IMR-90 (cell line): ENCODE results near the gene WDFY2. TPM values are rescaled to one million over a fixed set of nuclear protein-coding genes. Genes with fewer than 3 reads are reported as not detected.

ENCODE experiments used
- ATAC-seq: fragments of 200-7000 bp; cut with Tn5 transposase; 2 replicates; pipeline ENCODE4 v1.9.1; 2020; ENCODE audit warnings: low read depth, mild to moderate bottlenecking, moderate library complexity
- BruUV-seq: library from RNA; stranded (reverse); fragments of 400-500 nt; replicated peaks from 2 replicates; lab custom pipeline; 2021; lab: Mats Ljungman, UMichigan
- CTCF ChIA-PET: fragments of 300-600 bp; formaldehyde crosslinking; extraction: SDS; loops from one replicate; lab custom pipeline; 2021; ENCODE audit warnings: antibody characterized with exemption; lab: Yijun Ruan, JAX
- POLR2A ChIA-PET: fragments of 300-600 bp; sonication (Branson Sonifier 250); formaldehyde crosslinking; loops from one replicate; lab custom pipeline; 2022; ENCODE audit warnings: antibody characterized with exemption; ENCODE audit not compliant: unreplicated experiment; lab: Charles Lee
- DNase-seq: peaks from one replicate; pipeline ENCODE4 v3.0.0; 2013
- H2AFZ ChIP-seq: replicated peaks from 2 replicates; pipeline ENCODE3; 2013; ENCODE audit warnings: low read length, mild to moderate bottlenecking; ENCODE audit not compliant: poor library complexity
- H2AK5ac ChIP-seq: 2 replicates; pipeline ENCODE4 v1.6.1; 2013; ENCODE audit warnings: low read depth, low read length, inconsistent platforms
- H2AK9ac ChIP-seq: replicated peaks from 2 replicates; pipeline ENCODE3; 2013; ENCODE audit warnings: mild to moderate bottlenecking, low read depth, low read length, moderate library complexity; ENCODE audit not compliant: poor library complexity
- H2BK120ac ChIP-seq: 2 replicates; pipeline ENCODE4 v1.6.1; 2013; ENCODE audit warnings: low read depth, low read length, inconsistent platforms
- H2BK15ac ChIP-seq: 3 replicates; pipeline ENCODE4 v1.6.1; 2013; ENCODE audit warnings: low read depth, low read length, inconsistent platforms
- H2BK20ac ChIP-seq: 2 replicates; pipeline ENCODE4 v1.6.1; 2013; ENCODE audit warnings: low read depth, mild to moderate bottlenecking, inconsistent platforms, low read length, moderate library complexity
- H2BK5ac ChIP-seq: 2 replicates; pipeline ENCODE4 v1.6.1; 2013; ENCODE audit warnings: mild to moderate bottlenecking, low read depth, low read length, inconsistent platforms; ENCODE audit not compliant: poor library complexity, severe bottlenecking
- H3K14ac ChIP-seq: replicated peaks from 2 replicates; pipeline ENCODE4 v1.6.1; 2013; ENCODE audit warnings: low read depth, low read length, inconsistent platforms
- H3K18ac ChIP-seq: 2 replicates; pipeline ENCODE4 v1.6.1; 2013; ENCODE audit warnings: low read depth, low read length, control low read depth
- H3K23ac ChIP-seq: 2 replicates; pipeline ENCODE4 v1.6.1; 2013; ENCODE audit warnings: low read depth, low read length, inconsistent platforms
- H3K27ac ChIP-seq: 2 replicates; pipeline ENCODE4 v1.5.1; 2013; ENCODE audit warnings: mild to moderate bottlenecking, control low read depth, low read length; ENCODE audit not compliant: insufficient read depth
- H3K27me3 ChIP-seq: 2 replicates; pipeline ENCODE4 v1.6.1; 2013; ENCODE audit warnings: low read length; ENCODE audit not compliant: control insufficient read depth, insufficient read depth
- H3K36me3 ChIP-seq: 2 replicates; pipeline ENCODE4 v1.6.1; 2013; ENCODE audit warnings: low read length, mixed read lengths; ENCODE audit not compliant: control insufficient read depth, insufficient read depth
- H3K4ac ChIP-seq: 2 replicates; pipeline ENCODE4 v1.6.1; 2013; ENCODE audit warnings: low read depth, low read length, inconsistent platforms
- H3K4me1 ChIP-seq: 2 replicates; pipeline ENCODE4 v1.6.1; 2013; ENCODE audit warnings: low read length, mixed read lengths; ENCODE audit not compliant: control insufficient read depth, insufficient read depth
- H3K4me2 ChIP-seq: 2 replicates; pipeline ENCODE4 v1.6.1; 2013; ENCODE audit warnings: low read depth, mild to moderate bottlenecking, control low read depth, low read length, moderate library complexity
- H3K4me3 ChIP-seq: 2 replicates; pipeline ENCODE4 v1.5.1; 2013; ENCODE audit warnings: low read depth, mild to moderate bottlenecking, control low read depth, low read length, moderate library complexity; ENCODE audit not compliant: insufficient read depth
- H3K56ac ChIP-seq: 2 replicates; pipeline ENCODE4 v1.6.1; 2013; ENCODE audit warnings: low read length, inconsistent platforms; ENCODE audit not compliant: insufficient read depth; ENCODE audit errors: extremely low read depth
- H3K79me1 ChIP-seq, 2 experiments: 2 replicates each; pipeline ENCODE4 v1.6.1; 2013; ENCODE audit warnings: low read length in 2 of 2, inconsistent platforms in 1 of 2, low read depth in 1 of 2
- H3K9ac ChIP-seq: 2 replicates; pipeline ENCODE4 v1.6.1; 2013; ENCODE audit warnings: low read depth, low read length, control low read depth
- H3K9me1 ChIP-seq: 2 replicates; pipeline ENCODE4 v1.6.1; 2013; ENCODE audit warnings: low read length, inconsistent platforms; ENCODE audit not compliant: insufficient read depth
- H3K9me3 ChIP-seq: 2 replicates; pipeline ENCODE4 v1.6.1; 2013; ENCODE audit warnings: low read length; ENCODE audit not compliant: control insufficient read depth, insufficient read depth
- H4K20me1 ChIP-seq: 2 replicates; pipeline ENCODE4 v1.6.1; 2013; ENCODE audit warnings: low read length, inconsistent platforms; ENCODE audit not compliant: insufficient read depth
- H4K5ac ChIP-seq: 2 replicates; pipeline ENCODE4 v1.6.1; 2013; ENCODE audit warnings: mild to moderate bottlenecking, low read depth, low read length, control low read depth
- H4K8ac ChIP-seq, 2 experiments: 2 replicates each; pipeline ENCODE4 v1.6.1; 2013; ENCODE audit warnings: low read depth in 2 of 2, low read length in 2 of 2, control low read depth in 1 of 2, inconsistent platforms in 1 of 2
- H4K91ac ChIP-seq: 2 replicates; pipeline ENCODE4 v1.6.1; 2013; ENCODE audit warnings: low read depth, low read length, inconsistent platforms; ENCODE audit not compliant: insufficient read depth
- BHLHE40 ChIP-seq: fragments of 150-350 bp; IDR thresholded peaks from 2 replicates; pipeline ENCODE4 v1.6.1; 2016; ENCODE audit warnings: mild to moderate bottlenecking, low read depth, low read length
- CEBPB ChIP-seq: IDR thresholded peaks from 2 replicates; pipeline ENCODE4 v1.6.1; 2012; ENCODE audit warnings: low read depth, low read length, improper control_type of control experiment
- CHD1 ChIP-seq: IDR thresholded peaks from 2 replicates; pipeline ENCODE4 v1.6.1; 2012; ENCODE audit warnings: low read depth, low read length, improper control_type of control experiment
- CTCF ChIP-seq: conservative IDR thresholded peaks from 2 replicates; pipeline ENCODE4 v1.5.1; 2012; ENCODE audit warnings: mild to moderate bottlenecking, low read depth, low read length, improper control_type of control experiment
- ELK1 ChIP-seq: fragments of 150-350 bp; IDR thresholded peaks from 2 replicates; pipeline ENCODE4 v1.6.1; 2016; ENCODE audit warnings: low read depth, mild to moderate bottlenecking, low read length, moderate library complexity, borderline replicate concordance
- FOS ChIP-seq: fragments of 150-350 bp; IDR thresholded peaks from 2 replicates; pipeline ENCODE4 v1.6.1; 2016; ENCODE audit warnings: low read depth, low read length
- MAFK ChIP-seq: IDR thresholded peaks from 2 replicates; pipeline ENCODE4 v1.6.1; 2012; ENCODE audit warnings: low read depth, low read length, improper control_type of control experiment
- MAZ ChIP-seq: IDR thresholded peaks from 2 replicates; pipeline ENCODE4 v1.6.1; 2012; ENCODE audit warnings: low read depth, mild to moderate bottlenecking, low read length, improper control_type of control experiment, moderate library complexity, borderline replicate concordance
- MXI1 ChIP-seq: IDR thresholded peaks from 2 replicates; pipeline ENCODE4 v1.6.1; 2012; ENCODE audit warnings: low read depth, mild to moderate bottlenecking, low read length, moderate library complexity, borderline replicate concordance
- NFE2L2 ChIP-seq: fragments of 150-350 bp; IDR thresholded peaks from 2 replicates; pipeline ENCODE4 v1.6.1; 2016; ENCODE audit warnings: low read depth, mild to moderate bottlenecking, low read length
- POLR2A ChIP-seq: IDR thresholded peaks from 2 replicates; pipeline ENCODE4 v1.6.1; 2012; ENCODE audit warnings: mild to moderate bottlenecking, low read depth, low read length
- RAD21 ChIP-seq: IDR thresholded peaks from 2 replicates; pipeline ENCODE4 v1.6.1; 2012; ENCODE audit warnings: low read length, improper control_type of control experiment
- RCOR1 ChIP-seq: IDR thresholded peaks from 2 replicates; pipeline ENCODE4 v1.6.1; 2012; ENCODE audit warnings: mild to moderate bottlenecking, low read length, improper control_type of control experiment; ENCODE audit not compliant: insufficient replicate concordance
- RFX5 ChIP-seq: IDR thresholded peaks from 2 replicates; pipeline ENCODE4 v1.8.0; 2012; ENCODE audit warnings: low read depth, mild to moderate bottlenecking, low read length, moderate library complexity
- SMC3 ChIP-seq: fragments of 150-350 bp; IDR thresholded peaks from 2 replicates; pipeline ENCODE4 v1.6.1; 2016; ENCODE audit warnings: low read depth, mild to moderate bottlenecking, antibody characterized with exemption, low read length, moderate library complexity
- USF2 ChIP-seq: fragments of 150-350 bp; IDR thresholded peaks from 2 replicates; pipeline ENCODE4 v1.6.1; 2017; ENCODE audit warnings: mild to moderate bottlenecking, antibody characterized with exemption, low read length, low read depth
- WGBS, 2 experiments: methylation state at CpG; one replicate each; pipeline versions ENCODE4 v1.1.5 to v1.1.7; 2013; ENCODE audit warnings: missing lambda C conversion rate in 2 of 2; ENCODE audit not compliant: insufficient read length in 1 of 2; ENCODE audit errors: extremely low coverage in 2 of 2; 5-methylcytosine and 5-hydroxymethylcytosine counted together
- dilution Hi-C: fragments of 300-500 bp; cut with HindIII; formaldehyde crosslinking; loops from one replicate; pipeline ENCODE4 v1.14.3; 2018; ENCODE audit warnings: low sequenced_read_pairs; ENCODE audit not compliant: unreplicated experiment
- in situ Hi-C: fragments of 300-500 bp; cut with MboI; formaldehyde crosslinking; loops from 3 replicates; pipeline ENCODE4 v1.14.3; 2019; ENCODE audit warnings: low sequenced_read_pairs, inconsistent platforms, mixed read lengths
- intact Hi-C: fragments of 100-400 bp; cut with micrococcal nuclease; formaldehyde crosslinking; loops from 2 replicates; pipeline ENCODE4 v1.10.0; 2022
- polyA plus RNA-seq, 3 experiments: library from polyadenylated mRNA; depleted of rRNA; stranded (reverse); fragments of >200 nt; gene quantifications; 2 replicates each; pipeline ENCODE4 v1.2.3, GENCODE V29; 2012; ENCODE audit warnings: low replicate concordance in 1 of 3
- total RNA-seq: library from RNA; depleted of rRNA; stranded (reverse); fragments of >200 nt; gene quantifications from 2 replicates; pipeline ENCODE4 v1.2.3, GENCODE V29; 2012

WDFY2 gene
- total and polyA plus RNA-seq, 2 of the 4 experiments (the other 2 are of a cell fraction): 4.3 to 5.4 TPM

- H3K14ac ChIP-seq: no peak overlapping the region
- DNase-seq (no peak), ATAC-seq (no peak)
- H4K8ac ChIP-seq: no peak overlapping the region
- H3K9ac ChIP-seq: no peak overlapping the region
- H2AK9ac ChIP-seq: no peak overlapping the region
- dilution Hi-C loops (no loop called here), intact Hi-C loops (no loop called here), in situ Hi-C loops (no loop called here)
- no peaks in the 10 kb centered on the region for H3K36me3 ChIP-seq
- 100% methylated on average over 2 of the region's 7 CpGs; no CpG with 5 or more reads in 1 of the 2 experiments for WGBS, 2 experiments
- no peak overlapping the region for H3K4ac ChIP-seq
- no peaks in the 10 kb centered on the region for H3K9me3 ChIP-seq
- no peak overlapping the region for H3K56ac ChIP-seq
- H4K5ac ChIP-seq: no peak overlapping the region
- H3K23ac ChIP-seq: no peak overlapping the region
- no peak overlapping the region for H3K18ac ChIP-seq
- H3K4me1 ChIP-seq: peaks cover 4% of the 10 kb centered on the region
- CTCF ChIA-PET: no interaction called here
- no peak overlapping the region for H3K4me2 ChIP-seq
- H4K20me1 ChIP-seq: no peaks in the 10 kb centered on the region
- no peak overlapping the region for H4K91ac ChIP-seq
- H3K79me1 ChIP-seq: no peaks in the 10 kb centered on the region
- H2BK15ac ChIP-seq: no peak overlapping the region
- H3K27ac ChIP-seq: no peak overlapping the region
- peaks cover 4% of the 10 kb centered on the region; the same call in 1 of the 2 replicates for H3K9me1 ChIP-seq
- no peaks in the 10 kb centered on the region for H3K27me3 ChIP-seq
- no peak overlapping the region for H2BK20ac ChIP-seq
- H2AK5ac ChIP-seq: no peak overlapping the region; the same call in 1 of the 2 replicates
- TF ChIP-seq RAD21 (no peak), MAZ (no peak), ELK1 (no peak), CTCF (no peak), MAFK (no peak), BHLHE40 (no peak), FOS (no peak), POLR2A (no peak), RFX5 (no peak), USF2 (no peak), RCOR1 (no peak), MXI1 (no peak), CEBPB (no peak), NFE2L2 (no peak), CHD1 (no peak), SMC3 (no peak)
- no peak overlapping the region for H2BK120ac ChIP-seq
- POLR2A ChIA-PET: no interaction called here
- no peak overlapping the region for H2BK5ac ChIP-seq
- no peak overlapping the region for H3K4me3 ChIP-seq
- no peak overlapping the region for H2AFZ ChIP-seq
- no TSS peak for BruUV-seq
Observed at GRCh38 chr13:51556740-51557139, 27.5 kb upstream of the WDFY2 start.
